SH-SY5Y (cell line): ENCODE results near the gene TMEM231.

ENCODE experiments used
- GATA2 ChIP-seq: IDR thresholded peaks from 2 replicates; pipeline ENCODE4 v1.6.1; 2011; ENCODE audit warnings: mild to moderate bottlenecking, low read depth, low read length
- GATA3 ChIP-seq: IDR thresholded peaks from 2 replicates; pipeline ENCODE4 v1.6.1; 2011; ENCODE audit warnings: low read depth, mild to moderate bottlenecking, low read length, moderate library complexity

TMEM231 gene

GRCh38 chr16:75550211-75550662 is 5.8 kb downstream of the TMEM231 start:
- TF ChIP-seq GATA2 (no peak), GATA3 (no peak)

DNA sequence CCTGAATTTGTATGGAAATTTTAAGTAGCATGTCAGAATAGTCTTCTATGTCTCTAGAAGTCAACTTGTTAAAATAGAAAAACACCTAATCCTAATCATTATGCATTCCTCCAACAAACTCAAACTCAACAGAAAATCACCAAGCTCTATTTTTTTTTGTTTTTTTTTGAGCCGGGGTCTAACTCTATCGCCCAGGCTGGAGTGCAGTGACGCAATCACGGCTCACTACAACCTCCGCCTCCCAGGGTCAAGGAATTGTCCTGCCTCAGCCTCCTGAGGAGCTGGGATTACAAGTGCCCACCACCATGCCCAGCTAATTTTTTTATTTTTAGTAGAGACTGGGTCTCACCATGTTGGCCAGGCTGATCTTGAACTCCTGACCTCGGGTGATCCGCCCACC is 9.8 kb downstream of the TMEM231 start:
- TF ChIP-seq GATA3 = no peak
- no peak for TF ChIP-seq GATA2

DNA sequence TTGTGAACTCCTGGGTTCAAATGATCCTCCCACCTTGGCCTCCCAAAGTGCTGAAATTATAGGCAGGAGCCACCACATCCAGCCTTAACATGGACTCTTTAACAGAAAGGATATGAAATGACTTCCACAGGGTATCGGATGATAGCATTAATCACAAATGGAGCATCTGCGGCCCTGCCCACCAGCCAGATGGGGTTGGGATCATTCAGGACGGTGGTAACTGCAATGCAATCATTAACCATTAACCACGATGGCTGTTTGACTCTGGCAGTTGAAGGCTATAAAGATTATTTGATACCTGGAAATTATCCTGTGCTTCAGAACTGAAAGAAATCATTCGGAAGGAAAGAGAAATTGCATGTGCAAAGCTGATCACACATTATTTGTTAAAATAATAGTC is 14.8 kb downstream of the TMEM231 start:
- no peak for TF ChIP-seq GATA2
- no peak for TF ChIP-seq GATA3

DNA sequence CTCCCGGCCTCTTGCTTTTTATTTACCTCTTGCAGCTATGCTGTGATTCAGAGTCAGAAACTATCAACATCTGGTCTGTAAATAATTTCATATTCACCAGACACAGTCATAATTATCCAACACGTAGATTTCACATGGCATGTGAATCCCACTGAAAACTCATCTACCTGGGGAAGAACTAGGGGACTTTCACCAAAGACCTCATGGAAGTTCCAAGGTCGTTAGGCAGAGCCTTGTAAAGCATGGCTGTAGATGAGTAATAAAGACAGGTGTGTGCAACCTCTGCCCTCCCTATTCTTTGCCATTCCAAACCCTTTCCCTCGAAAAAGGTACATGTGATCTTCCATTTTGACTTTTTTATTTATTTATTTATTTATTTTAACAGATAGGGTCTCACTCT is 18.3 kb downstream of the TMEM231 start:
- TF ChIP-seq GATA2 (no peak), GATA3 (no peak)

- TF ChIP-seq GATA3 (no peak), GATA2 (no peak)
These were observed 20.2 kb downstream of the TMEM231 start, which contains the start of gene CHST5 for GRCh38 chr16:75535901-75536300. Gene CHST5, minus strand, starts transcription at chr16:75536108. Its CDS starts 5,724 bp downstream, at chr16:75530384.

DNA sequence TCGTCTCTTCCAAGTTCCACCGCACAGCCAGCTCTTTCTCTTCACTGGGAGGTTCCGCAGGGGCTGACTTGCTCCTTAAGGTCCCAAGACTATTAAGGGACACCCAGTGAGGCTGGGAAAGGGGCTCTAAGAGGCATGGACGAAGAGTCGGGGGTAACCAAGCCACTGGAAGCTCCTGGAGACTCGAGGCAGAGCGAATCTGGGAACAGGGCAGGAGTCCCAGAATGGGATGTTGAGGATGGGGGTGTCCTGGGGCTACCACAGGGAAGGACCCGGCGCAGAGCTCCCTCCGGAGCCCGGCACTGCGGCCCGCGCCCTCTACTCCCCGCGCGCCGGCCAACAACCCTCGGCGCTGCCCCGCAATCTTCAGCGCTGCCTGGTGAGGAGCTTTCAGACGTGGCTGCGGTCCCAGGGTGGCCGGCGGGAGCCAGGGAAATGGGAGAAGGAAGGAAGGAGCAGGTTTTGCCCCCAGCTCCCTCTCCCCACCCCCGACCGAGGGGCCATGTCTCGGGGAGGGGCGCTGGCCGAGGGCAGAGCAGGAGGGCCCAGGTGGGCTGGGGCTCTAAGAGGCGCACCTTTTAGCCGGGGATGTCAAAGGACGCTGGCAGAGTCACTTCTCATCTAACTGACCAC is 20.7 kb downstream of the TMEM231 start:
- TF ChIP-seq GATA2 (no peak), GATA3 (no peak)

DNA sequence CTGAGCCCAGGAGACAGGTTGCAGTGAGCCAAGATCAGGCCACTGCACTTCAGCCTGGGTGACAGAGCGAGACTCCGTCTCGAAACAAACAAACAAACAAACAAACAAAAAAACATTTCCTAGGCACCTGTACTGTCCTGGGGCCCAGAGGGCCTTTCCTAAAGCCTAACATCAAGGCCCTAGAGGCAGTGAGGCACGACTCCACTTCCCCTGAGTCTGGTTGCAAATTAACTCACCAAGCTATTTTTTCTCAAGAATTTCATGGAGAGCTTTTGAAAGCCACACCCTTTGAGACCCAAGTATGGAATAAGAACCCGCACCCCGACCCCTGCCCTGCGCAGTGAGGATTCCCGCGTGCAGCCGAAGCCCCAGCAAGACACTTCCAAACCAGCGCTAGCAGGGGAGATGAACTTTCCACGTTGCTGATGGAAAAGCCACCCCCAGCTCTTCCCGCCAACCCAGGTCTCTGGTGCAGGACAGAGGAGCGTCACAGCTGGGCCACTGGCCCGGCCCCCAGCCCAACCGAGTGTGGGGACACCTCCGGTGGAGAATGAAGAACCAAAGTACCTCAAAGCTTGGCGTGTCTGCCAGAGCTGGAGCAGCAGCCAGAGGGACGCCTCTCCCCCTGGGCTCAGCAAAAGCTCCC is 21.4 kb downstream of the TMEM231 start:
- TF ChIP-seq GATA3 = no peak
- TF ChIP-seq GATA2 = no peak

DNA sequence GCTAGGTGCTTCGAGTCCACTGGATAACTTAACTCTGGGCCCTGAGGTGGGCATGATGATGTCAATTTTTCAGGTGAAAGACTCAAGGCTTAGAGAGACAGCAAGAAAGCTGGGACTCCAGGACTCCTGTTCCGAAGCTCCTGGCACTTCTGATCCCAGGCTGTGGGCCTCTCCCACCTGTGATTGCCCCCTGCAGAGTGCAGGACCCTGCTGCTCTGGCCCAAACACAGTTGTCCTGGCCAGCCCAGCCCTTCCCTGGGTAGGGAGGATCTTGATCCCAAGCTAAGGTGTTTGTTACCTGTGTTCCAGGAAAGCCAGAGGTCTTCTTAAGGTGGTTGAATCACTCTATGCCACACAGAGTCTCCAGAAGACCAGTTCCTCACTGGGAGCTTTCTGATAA is 23.3 kb downstream of the TMEM231 start:
- TF ChIP-seq GATA3 (no peak), GATA2 (no peak)

GRCh38 chr16:75532142-75532765 is 23.8 kb downstream of the TMEM231 start:
- TF ChIP-seq GATA3 = no peak
- TF ChIP-seq GATA2 = no peak

DNA sequence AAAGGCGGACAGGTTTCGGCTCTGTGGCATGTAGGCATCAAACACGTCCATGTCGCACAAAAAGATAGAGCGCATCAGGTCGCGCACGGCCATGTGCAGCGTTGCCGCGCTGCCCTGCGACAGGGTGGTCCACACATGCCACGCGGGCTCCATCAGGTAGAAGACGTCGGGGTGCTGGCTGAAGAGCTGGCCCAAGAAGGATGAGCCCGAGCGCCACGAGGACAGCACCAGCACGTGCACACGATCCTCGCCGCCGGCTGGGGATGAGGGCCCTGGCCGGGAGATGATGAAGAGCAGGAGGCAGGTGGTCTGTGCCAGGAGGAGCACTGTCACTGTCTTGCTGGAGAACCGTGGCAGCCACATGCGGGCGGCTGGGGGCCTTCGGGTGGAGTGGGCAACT is 26.1 kb downstream of the TMEM231 start:
- TF ChIP-seq GATA3 = no peak
- TF ChIP-seq GATA2 = no peak

GRCh38 chr16:75529056-75529905 is 26.8 kb downstream of the TMEM231 start:
- no peak for TF ChIP-seq GATA3
- TF ChIP-seq GATA2 = no peak

DNA sequence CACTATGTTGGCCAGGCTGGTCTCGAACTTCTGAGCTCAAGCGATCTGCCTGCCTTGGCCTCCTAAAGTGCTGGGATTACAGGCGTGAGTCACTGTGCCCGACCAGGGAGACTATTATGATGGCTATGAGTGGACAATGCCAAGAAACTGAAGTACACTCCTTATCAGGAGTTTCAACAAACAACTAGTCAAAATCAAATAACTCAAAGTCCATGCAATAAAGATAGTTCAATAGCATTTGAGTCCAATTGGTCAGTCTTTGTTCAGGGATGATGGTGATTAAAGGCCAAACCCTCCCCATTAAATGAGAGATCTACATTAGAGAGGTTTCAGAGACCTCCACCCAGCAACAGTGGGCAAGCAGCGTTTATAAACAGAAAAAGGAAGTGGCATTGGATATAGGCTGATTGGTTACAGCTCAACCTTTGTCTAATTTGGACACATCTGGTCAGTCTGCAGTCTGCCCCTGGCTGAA is 28.2 kb downstream of the TMEM231 start:
- TF ChIP-seq GATA3 (no peak), GATA2 (no peak)

DNA sequence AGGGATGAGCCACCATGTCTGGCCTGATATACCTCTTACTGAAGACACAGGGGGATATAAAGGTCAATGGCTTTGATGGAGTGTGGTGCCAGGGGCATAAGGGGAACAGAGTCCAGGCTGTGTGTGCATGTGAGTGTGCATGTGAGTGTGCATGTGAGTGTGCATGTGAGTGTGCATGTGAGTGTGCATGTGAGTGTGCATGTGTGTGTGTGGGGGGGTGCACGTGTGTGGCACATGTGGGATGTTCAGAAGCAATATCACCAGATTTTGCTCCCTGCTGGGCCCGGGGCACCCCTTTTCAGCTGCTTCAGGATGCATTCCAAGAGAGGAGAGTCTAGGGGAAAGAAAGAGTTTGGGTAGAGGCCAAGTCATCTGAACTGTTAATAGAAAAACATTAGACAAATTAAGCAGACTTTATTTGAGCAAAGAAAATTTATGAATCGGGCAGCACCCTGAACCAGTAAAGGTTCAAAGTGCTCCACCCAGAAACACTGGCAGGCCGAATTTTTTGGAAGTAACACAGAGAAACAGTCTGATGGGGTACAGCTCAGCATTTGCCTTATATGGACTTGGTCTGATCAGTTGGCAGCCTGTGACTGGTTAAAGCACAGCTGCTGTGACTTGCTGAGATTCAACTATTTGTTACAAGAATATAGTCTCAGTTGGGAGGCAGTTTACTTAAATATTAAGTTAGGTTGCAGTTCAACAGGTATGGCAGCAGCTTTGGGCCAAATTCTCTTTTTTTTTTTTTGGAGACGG is 29.8 kb downstream of the TMEM231 start:
- TF ChIP-seq GATA2 = no peak
- no peak for TF ChIP-seq GATA3
